Measurements from ENCODE around the gene GPATCH1. TPM values are rescaled to one million over a fixed set of nuclear protein-coding genes. Genes with fewer than 3 reads are reported as not detected.

Gene GPATCH1
- total RNA-seq, 1 experiment from 2014 or later, result 34.7 TPM

DNA sequence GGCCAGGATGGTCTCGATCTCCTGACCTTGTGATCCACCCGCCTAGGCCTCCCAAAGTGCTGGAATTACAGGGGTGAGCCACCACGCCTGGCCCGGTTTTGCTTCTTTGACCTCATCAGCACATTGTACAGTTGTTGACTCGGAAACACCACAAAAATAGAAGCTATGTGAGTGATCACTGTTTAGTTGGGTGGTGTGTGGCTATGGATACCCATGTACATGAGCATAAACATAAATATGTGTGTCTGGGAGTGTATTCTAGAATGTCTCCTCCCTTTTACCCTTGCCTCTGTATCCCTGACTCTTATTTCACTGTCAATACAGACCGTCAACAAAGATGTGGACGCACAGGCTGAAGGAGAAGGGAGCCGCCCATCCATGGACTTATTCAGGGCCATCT, 36.5 kb downstream of the GPATCH1 start:
- intact Hi-C loops (cut with micrococcal nuclease; ENCODE audit: unreplicated experiment), result loop anchor here (5.0 to 10.0 kb wide), 2 partner anchors 63 to 140 kb away; no protein-coding TSS in a partner anchor
- peaks cover 3% of the 10 kb centered on the region; the same call in 1 of the 2 replicates for H3K4me1 ChIP-seq (ENCODE audit: control insufficient read depth, insufficient read depth, low read length)

GRCh38 chr19:33118643-33119042, 37.7 kb downstream of the GPATCH1 start:
- intact Hi-C loops (cut with micrococcal nuclease; ENCODE audit: unreplicated experiment), result loop anchor here (5.0 to 10.0 kb wide), 2 partner anchors 64 to 141 kb away; no protein-coding TSS in a partner anchor
- peaks cover 15% of the 10 kb centered on the region for H3K36me3 ChIP-seq (ENCODE audit: control insufficient read depth, insufficient read depth, low read length)
- DNase-seq (ENCODE audit: low read depth, low spot score) (no peak), ATAC-seq (peak; percentile 50)
- H3K27ac ChIP-seq (ENCODE audit: low read length), result peak overlapping the region; percentile 48
- CTCF ChIA-PET, result interaction anchor here (0.5 to 0.8 kb wide), 3 partner anchors 58 to 488 kb away, joined by 3 to 4 read pairs (median 3); no protein-coding TSS in a partner anchor
- H3K27me3 ChIP-seq (ENCODE audit: control insufficient read depth, insufficient read depth, low read length), result no peaks in the 10 kb centered on the region
- POLR2A ChIA-PET, result interaction anchor here (0.7 kb wide), 1 partner anchor 280 kb away, joined by 7 read pairs; no protein-coding TSS in a partner anchor
- TF ChIP-seq CTCF (IDR thresholded peaks at IDR 0.05) (no peak), SIN3A (IDR thresholded peaks at IDR 0.05; ENCODE audit: borderline replicate concordance, insufficient read depth, low read depth, low read length) (no peak), POLR2AphosphoS5 (IDR thresholded peaks at IDR 0.05; ENCODE audit: low read depth, low read length) (no peak), TCF7L2 (IDR thresholded peaks at IDR 0.05; ENCODE audit: low read depth, low read length) (no peak)
- TF ChIP-seq, protein P1, sequence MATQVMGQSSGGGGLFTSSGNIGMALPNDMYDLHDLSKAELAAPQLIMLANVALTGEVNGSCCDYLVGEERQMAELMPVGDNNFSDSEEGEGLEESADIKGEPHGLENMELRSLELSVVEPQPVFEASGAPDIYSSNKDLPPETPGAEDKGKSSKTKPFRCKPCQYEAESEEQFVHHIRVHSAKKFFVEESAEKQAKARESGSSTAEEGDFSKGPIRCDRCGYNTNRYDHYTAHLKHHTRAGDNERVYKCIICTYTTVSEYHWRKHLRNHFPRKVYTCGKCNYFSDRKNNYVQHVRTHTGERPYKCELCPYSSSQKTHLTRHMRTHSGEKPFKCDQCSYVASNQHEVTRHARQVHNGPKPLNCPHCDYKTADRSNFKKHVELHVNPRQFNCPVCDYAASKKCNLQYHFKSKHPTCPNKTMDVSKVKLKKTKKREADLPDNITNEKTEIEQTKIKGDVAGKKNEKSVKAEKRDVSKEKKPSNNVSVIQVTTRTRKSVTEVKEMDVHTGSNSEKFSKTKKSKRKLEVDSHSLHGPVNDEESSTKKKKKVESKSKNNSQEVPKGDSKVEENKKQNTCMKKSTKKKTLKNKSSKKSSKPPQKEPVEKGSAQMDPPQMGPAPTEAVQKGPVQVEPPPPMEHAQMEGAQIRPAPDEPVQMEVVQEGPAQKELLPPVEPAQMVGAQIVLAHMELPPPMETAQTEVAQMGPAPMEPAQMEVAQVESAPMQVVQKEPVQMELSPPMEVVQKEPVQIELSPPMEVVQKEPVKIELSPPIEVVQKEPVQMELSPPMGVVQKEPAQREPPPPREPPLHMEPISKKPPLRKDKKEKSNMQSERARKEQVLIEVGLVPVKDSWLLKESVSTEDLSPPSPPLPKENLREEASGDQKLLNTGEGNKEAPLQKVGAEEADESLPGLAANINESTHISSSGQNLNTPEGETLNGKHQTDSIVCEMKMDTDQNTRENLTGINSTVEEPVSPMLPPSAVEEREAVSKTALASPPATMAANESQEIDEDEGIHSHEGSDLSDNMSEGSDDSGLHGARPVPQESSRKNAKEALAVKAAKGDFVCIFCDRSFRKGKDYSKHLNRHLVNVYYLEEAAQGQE (IDR thresholded peaks at IDR 0.05; ENCODE audit: insufficient read depth in 1 of 2, low read depth in 2 of 2, low read length in 1 of 2), result no peak
- in situ Hi-C loops (cut with HindIII; ENCODE audit: low pct_unique_long_range_greater_than_20kb, low sequenced_read_pairs), result no loop called here
- H3K9me3 ChIP-seq (ENCODE audit: control insufficient read depth, insufficient read depth, low read depth, low read length), result no peaks in the 10 kb centered on the region
- no peak overlapping the region for H3K4me3 ChIP-seq (ENCODE audit: low read depth in 2 of 2, low read length in 2 of 2)
- H3K4me1 ChIP-seq (ENCODE audit: control insufficient read depth, insufficient read depth, low read length), result peaks cover 3% of the 10 kb centered on the region; the same call in 1 of the 2 replicates
- no TSS peak for BruUV-seq (replicated peaks)

More for the DNA sequence above, 36.5 kb downstream of the GPATCH1 start:
- no peak for ATAC-seq
- H3K27me3 ChIP-seq (ENCODE audit: control insufficient read depth, insufficient read depth, low read length), result no peaks in the 10 kb centered on the region
- peaks cover 17% of the 10 kb centered on the region for H3K36me3 ChIP-seq (ENCODE audit: control insufficient read depth, insufficient read depth, low read length)
- POLR2A ChIA-PET, result interaction anchor here (0.5 kb wide), 1 partner anchor 144 kb away, joined by 3 read pairs; no protein-coding TSS in a partner anchor
- BruUV-seq (replicated peaks), result no TSS peak
- H3K4me3 ChIP-seq (ENCODE audit: low read depth in 2 of 2, low read length in 2 of 2), result no peak overlapping the region
- in situ Hi-C loops (cut with HindIII; ENCODE audit: low pct_unique_long_range_greater_than_20kb, low sequenced_read_pairs), result no loop called here
- H3K9me3 ChIP-seq (ENCODE audit: control insufficient read depth, insufficient read depth, low read depth, low read length), result no peaks in the 10 kb centered on the region
- CTCF ChIA-PET, result interaction anchor here (0.6 to 0.8 kb wide), 2 partner anchors 33 to 65 kb away, joined by 4 to 6 read pairs; no protein-coding TSS in a partner anchor
- no peak for DNase-seq (ENCODE audit: low read depth, low spot score)
- H3K27ac ChIP-seq (ENCODE audit: low read length), result peak overlapping the region; percentile 55
- no peak for TF ChIP-seq SIN3A (IDR thresholded peaks at IDR 0.05; ENCODE audit: borderline replicate concordance, insufficient read depth, low read depth, low read length)
